SK-N-SH treated with all-trans-retinoic acid at 6 μM for 48 hours (cell line): ENCODE results near the gene DEPP1.

Experiments
- ATAC-seq: fragments of 200-7000 bp; cut with Tn5 transposase; 3 replicates; pipeline ENCODE4 v1.9.1; 2020; ENCODE audit warnings: mild to moderate bottlenecking, moderate library complexity
- ARNTL ChIP-seq: fragments of 450-650 bp; formaldehyde crosslinking; IDR thresholded peaks from 2 replicates; pipeline ENCODE4 v1.5.0; 2020; ENCODE audit warnings: low read depth, mild to moderate bottlenecking, moderate library complexity, borderline replicate concordance
- BACH2 ChIP-seq: fragments of 250-450 bp; sonication (Bioruptor Pico); IDR thresholded peaks from 2 replicates; pipeline ENCODE4 v1.9.0; 2021; ENCODE audit warnings: mild to moderate bottlenecking, borderline replicate concordance
- CREB5 ChIP-seq: fragments of 250-450 bp; sonication (Bioruptor Pico); IDR thresholded peaks from 2 replicates; pipeline ENCODE4 v1.5.1; 2020; ENCODE audit warnings: low read depth, mild to moderate bottlenecking, moderate library complexity
- CSDC2 ChIP-seq: fragments of 250-450 bp; sonication (Bioruptor Pico); IDR thresholded peaks from 2 replicates; pipeline ENCODE4 v1.5.0; 2020; ENCODE audit warnings: mild to moderate bottlenecking, moderate library complexity
- CSRNP3 ChIP-seq: fragments of 250-450 bp; sonication (Bioruptor Pico); IDR thresholded peaks from 2 replicates; pipeline ENCODE4 v1.5.1; 2021; ENCODE audit warnings: mild to moderate bottlenecking, moderate library complexity
- GLIS3 ChIP-seq: fragments of 250-450 bp; sonication (Bioruptor Pico); IDR thresholded peaks from 2 replicates; pipeline ENCODE4 v1.5.0; 2020; ENCODE audit warnings: mild to moderate bottlenecking, moderate library complexity
- ISL1 ChIP-seq: fragments of 250-450 bp; sonication (Bioruptor Pico); IDR thresholded peaks from 2 replicates; pipeline ENCODE4 v2.1.2; 2022; ENCODE audit warnings: mild to moderate bottlenecking, moderate library complexity
- OSR1 ChIP-seq: fragments of 250-450 bp; sonication (Bioruptor Pico); IDR thresholded peaks from 2 replicates; pipeline ENCODE4 v1.8.0; 2022; ENCODE audit warnings: moderate library complexity, mild to moderate bottlenecking, inconsistent platforms
- PATZ1 ChIP-seq: fragments of 250-450 bp; sonication (Bioruptor Pico); IDR thresholded peaks from 2 replicates; pipeline ENCODE4 v1.8.0; 2020; ENCODE audit warnings: mild to moderate bottlenecking, moderate library complexity, borderline replicate concordance
- POU6F1 ChIP-seq: fragments of 250-450 bp; sonication (Bioruptor Pico); IDR thresholded peaks from 2 replicates; pipeline ENCODE4 v1.8.0; 2021; ENCODE audit warnings: low read depth, mild to moderate bottlenecking, moderate library complexity, borderline replicate concordance
- PPARA ChIP-seq: fragments of 250-450 bp; sonication (Bioruptor Pico); IDR thresholded peaks from 2 replicates; pipeline ENCODE4 v1.5.0; 2020; ENCODE audit warnings: mild to moderate bottlenecking, borderline replicate concordance
- RARB ChIP-seq: fragments of 250-450 bp; sonication (Bioruptor Pico); IDR thresholded peaks from 2 replicates; pipeline ENCODE4 v1.8.0; 2021; ENCODE audit warnings: mild to moderate bottlenecking, moderate library complexity
- SNAI2 ChIP-seq: fragments of 250-450 bp; sonication (Bioruptor Pico); IDR thresholded peaks from 2 replicates; pipeline ENCODE4 v1.5.0; 2020; ENCODE audit warnings: mild to moderate bottlenecking, moderate library complexity
- TCF4 ChIP-seq: fragments of 250-450 bp; sonication (Bioruptor Pico); IDR thresholded peaks from 2 replicates; pipeline ENCODE4 v1.8.0; 2021; ENCODE audit warnings: mild to moderate bottlenecking, moderate library complexity, borderline replicate concordance
- TSHZ2 ChIP-seq: fragments of 250-450 bp; sonication (Bioruptor Pico); IDR thresholded peaks from 2 replicates; pipeline ENCODE4 v1.5.0; 2020; ENCODE audit warnings: mild to moderate bottlenecking, moderate library complexity
- ZC3H10 ChIP-seq: fragments of 250-450 bp; sonication (Bioruptor Pico); IDR thresholded peaks from 2 replicates; pipeline ENCODE4 v1.5.1; 2021; ENCODE audit warnings: mild to moderate bottlenecking, moderate library complexity
- ZFP3 ChIP-seq: fragments of 250-450 bp; sonication (Bioruptor Pico); IDR thresholded peaks from 2 replicates; pipeline ENCODE4 v1.5.0; 2020; ENCODE audit warnings: mild to moderate bottlenecking, moderate library complexity
- ZFP30 ChIP-seq: fragments of 450-650 bp; formaldehyde crosslinking; IDR thresholded peaks from 2 replicates; pipeline ENCODE4 v1.5.0; 2022; ENCODE audit warnings: mild to moderate bottlenecking, moderate library complexity
- ZNF565 ChIP-seq: fragments of 450-650 bp; formaldehyde crosslinking; conservative IDR thresholded peaks from 2 replicates; pipeline ENCODE4 v1.5.0; 2020; ENCODE audit warnings: low read depth, mild to moderate bottlenecking, moderate library complexity
- ZNF70 ChIP-seq: fragments of 450-650 bp; formaldehyde crosslinking; IDR thresholded peaks from 2 replicates; pipeline ENCODE4 v1.5.0; 2020; ENCODE audit warnings: mild to moderate bottlenecking, moderate library complexity
- ZNF8 ChIP-seq: fragments of 450-650 bp; formaldehyde crosslinking; IDR thresholded peaks from 2 replicates; pipeline ENCODE4 v1.5.0; 2020; ENCODE audit warnings: mild to moderate bottlenecking, moderate library complexity

Gene DEPP1

GRCh38 chr10:44995581-44995913 lies 16.9 kb upstream of the DEPP1 start (continued):
- TF ChIP-seq PATZ1 (CRISPR knock-in tag) (no peak), ZC3H10 (CRISPR knock-in tag) (no peak), ZFP3 (CRISPR knock-in tag) (no peak)

GRCh38 chr10:44994752-44995530 lies 16.3 kb upstream of the DEPP1 start:
- ATAC-seq, result no peak
- TF ChIP-seq ISL1 (CRISPR knock-in tag), result no peak
- TF ChIP-seq CREB5 (CRISPR knock-in tag), result no peak
- TF ChIP-seq ZFP3 (CRISPR knock-in tag), result no peak
- TF ChIP-seq SNAI2 (CRISPR knock-in tag), result no peak
- no peak for TF ChIP-seq ZC3H10 (CRISPR knock-in tag)
- TF ChIP-seq ZNF70 (CRISPR knock-in tag), result no peak
- no peak for TF ChIP-seq PPARA
- TF ChIP-seq CSDC2, result no peak
- no peak for TF ChIP-seq PATZ1 (CRISPR knock-in tag)
- no peak for TF ChIP-seq GLIS3 (CRISPR knock-in tag)
- no peak for TF ChIP-seq TSHZ2 (CRISPR knock-in tag)
- no peak for TF ChIP-seq TCF4
- no peak for TF ChIP-seq ZNF8
- no peak for TF ChIP-seq RARB (CRISPR knock-in tag)
- no peak for TF ChIP-seq OSR1

GRCh38 chr10:44993922-44994751 lies 15.5 kb upstream of the DEPP1 start:
- ATAC-seq, result no peak; the same call in 2 of the 3 replicates
- TF ChIP-seq BACH2 (CRISPR knock-in tag), result no peak
- no peak for TF ChIP-seq ZFP30 (CRISPR knock-in tag)
- no peak for TF ChIP-seq TCF4
- TF ChIP-seq PATZ1 (CRISPR knock-in tag), result no peak
- no peak for TF ChIP-seq RARB (CRISPR knock-in tag)
- no peak for TF ChIP-seq CSRNP3 (CRISPR knock-in tag)
- no peak for TF ChIP-seq ZFP3 (CRISPR knock-in tag)
- no peak for TF ChIP-seq ZNF565 (CRISPR knock-in tag)
- no peak for TF ChIP-seq PPARA
- no peak for TF ChIP-seq ISL1 (CRISPR knock-in tag)
- TF ChIP-seq POU6F1, result no peak
- no peak for TF ChIP-seq ARNTL (CRISPR knock-in tag)
- TF ChIP-seq CREB5 (CRISPR knock-in tag), result no peak
